ENCODE measurements around the gene DLGAP4. TPM values are rescaled to one million over a fixed set of nuclear protein-coding genes. Genes with fewer than 3 reads are reported as not detected.

Gene DLGAP4
- total RNA-seq, 1 donor: 26.1 TPM

DNA sequence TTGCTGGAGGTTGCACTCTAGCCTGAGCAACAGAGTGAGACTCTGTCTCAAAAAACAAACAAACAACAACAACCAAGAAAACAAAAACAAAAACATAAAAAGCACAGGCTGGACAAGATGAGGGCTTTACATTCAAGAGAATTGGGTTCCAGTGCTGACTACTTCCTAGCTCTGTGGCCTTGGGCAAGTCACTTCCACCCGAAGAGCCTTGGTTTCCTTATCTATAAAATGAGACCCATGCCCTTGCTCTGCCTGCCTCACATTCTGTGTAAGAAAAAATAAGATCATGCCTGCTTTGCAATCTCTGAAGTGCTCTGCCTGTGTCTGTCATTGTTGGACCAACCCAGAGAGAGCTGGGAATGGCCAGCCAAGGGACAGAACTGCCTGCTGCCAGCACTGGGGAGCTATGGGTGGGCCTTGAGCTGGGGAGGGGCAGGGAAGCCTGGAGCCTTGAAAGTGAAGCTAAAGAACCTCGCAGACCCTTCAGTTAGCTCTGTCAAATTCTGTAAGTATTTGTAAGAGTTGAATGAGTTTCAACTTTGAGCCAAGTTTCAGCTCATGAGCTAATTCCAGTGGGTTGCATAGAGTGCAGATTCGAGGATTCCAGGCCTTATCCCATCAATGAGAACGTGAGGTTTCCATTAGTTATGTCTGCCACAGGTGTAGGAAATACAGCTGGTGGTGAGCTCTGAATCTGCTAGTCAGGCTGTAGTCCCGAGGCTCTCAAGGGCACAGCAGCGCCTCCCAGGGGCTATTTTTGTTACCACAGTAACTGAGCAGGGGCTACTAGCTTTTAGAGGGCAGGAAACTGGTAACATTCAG is 93.2 kb downstream of the DLGAP4 start:
- DNase-seq (ENCODE audit: low read depth in 2 of 3, low spot score in 2 of 3): peak in 2 of 3 donors; percentile 40 to 64

DNA sequence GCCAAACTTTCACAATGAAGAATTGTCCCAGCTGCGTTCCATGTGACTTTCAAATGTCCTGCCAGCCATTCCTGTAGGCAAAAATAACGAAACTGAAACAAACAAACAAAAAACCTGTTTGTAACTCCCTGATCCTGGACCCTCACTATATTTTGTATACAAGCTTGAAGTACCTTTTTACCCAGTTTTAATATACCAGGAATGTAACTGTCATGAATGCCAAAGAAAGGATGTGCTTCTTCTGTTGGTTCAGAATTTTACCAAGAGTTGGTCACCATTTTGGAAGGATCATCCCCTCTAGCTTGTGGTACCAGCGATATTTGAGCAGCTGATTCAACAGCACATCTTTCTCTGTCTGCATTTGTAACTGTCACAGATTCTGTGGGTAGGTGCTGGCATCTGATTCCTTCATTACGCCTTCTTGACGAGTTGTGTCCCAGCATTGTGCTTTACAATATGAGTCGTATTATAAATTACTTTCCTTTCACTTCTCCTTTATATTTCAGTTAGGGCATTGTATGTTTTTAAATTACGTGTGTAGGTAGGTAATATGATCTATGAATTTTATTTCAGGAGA is 93.9 kb downstream of the DLGAP4 start:
- no peak for DNase-seq (ENCODE audit: low read depth in 2 of 3, low spot score in 2 of 3)

DNA sequence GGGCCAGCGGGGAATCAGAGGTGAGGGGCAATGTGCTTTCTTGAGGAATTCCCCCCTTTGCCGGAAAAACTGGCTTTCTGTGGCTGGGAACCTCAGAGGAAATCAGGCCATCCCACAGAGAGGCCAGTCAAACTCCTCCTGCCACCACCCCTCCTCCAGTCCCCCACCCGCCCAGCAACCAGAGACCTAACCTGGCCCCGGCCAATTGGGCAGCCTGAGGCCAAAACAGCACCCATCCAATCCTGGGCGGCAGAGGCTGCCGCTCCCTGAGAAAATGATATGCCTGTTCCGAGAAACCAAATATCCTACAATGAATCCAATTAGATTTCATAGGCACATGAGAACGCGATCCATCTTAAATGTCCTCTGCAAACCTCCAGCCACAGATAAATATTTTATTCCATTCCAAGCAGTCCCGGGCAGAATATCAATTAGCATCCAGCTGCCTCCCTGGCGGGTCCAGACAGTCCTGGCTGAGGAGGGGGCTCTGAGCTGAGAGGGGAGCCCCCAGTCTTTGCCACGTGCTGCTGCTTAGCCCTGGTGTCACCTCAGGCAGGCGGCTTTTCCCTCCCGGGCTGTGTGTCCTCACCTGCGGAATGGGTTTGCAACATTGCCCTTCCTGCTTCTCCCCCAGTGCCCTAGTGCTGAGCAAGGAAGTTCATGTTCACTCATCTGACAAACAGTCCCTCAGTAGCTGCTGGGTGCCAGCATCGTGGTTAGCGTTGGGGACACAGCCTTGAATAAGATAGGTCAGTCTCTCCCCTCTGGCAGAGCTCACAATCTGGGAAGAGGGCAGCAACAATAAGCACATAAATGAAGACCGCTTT is 95.0 kb downstream of the DLGAP4 start:
- no peak for DNase-seq (ENCODE audit: low read depth in 2 of 3, low spot score in 2 of 3)

DNA sequence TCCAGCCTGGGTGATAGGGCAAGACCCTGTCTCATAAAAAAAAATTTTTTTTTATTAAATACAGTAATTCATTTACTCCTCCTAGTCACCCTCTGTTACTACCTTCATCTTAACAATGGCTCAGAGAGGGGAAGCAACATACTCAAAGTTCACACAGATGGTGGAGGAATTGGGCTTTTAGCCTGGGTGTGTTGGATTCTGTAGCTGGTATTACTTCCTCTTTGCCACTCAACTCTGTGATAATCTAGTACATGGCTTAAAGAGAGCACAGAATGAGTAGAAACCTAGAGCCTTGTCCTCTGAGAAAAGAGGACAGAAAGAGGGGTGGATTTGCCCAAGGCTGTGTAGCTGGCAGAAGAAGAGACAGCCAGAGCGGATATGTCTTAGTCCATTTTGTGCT is 96.6 kb downstream of the DLGAP4 start:
- DNase-seq (ENCODE audit: low read depth in 2 of 3, low spot score in 2 of 3): peak in 1 of 3 donors; percentile 4

DNA sequence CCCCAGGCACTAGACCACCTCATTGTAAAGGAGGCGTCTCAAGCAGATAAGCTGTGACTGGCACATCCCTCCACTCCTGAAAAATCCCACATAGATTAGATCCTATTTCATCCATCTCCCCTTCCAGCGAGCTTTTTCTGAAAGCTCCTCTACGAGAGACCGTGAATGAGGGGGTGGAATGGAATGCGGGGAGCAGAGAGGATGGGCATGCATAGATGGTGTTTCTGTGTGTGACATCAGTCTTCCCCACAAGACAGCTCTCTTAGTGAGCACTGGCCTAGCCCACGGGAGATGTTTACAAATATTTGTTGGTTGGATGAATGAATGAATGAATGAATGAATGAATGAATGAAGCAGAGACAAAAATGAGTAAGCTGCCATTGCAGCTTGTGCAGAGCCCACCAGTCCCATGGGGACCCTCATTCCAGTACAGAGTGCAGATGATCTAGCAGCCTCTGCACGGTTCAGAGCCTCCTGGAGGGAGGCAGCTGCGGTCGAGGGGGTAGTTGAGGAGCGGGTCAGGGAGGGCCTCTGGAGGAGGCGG is 98.4 kb downstream of the DLGAP4 start:
- no peak for DNase-seq (ENCODE audit: low read depth in 2 of 3, low spot score in 2 of 3)

DNA sequence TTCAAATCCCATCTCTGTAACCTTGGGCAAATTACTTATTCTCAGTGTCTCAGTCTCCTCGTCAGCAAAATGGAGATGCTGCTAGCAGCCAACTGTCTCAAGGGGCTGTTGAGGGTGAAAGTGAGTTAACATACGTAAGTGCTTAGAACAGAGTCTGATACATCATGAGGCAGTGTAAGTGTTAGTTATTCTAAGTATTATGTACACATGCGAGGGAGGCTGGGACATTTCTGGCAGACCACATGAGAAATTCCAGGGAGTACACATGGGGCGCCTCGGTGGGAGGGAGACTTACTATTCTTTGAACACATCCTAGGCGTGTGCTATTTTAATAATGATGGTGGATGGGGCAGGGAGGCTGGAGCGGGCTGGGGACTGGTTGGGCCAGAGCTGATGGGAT is 99.1 kb downstream of the DLGAP4 start:
- no peak for DNase-seq (ENCODE audit: low read depth in 2 of 3, low spot score in 2 of 3)

DNA sequence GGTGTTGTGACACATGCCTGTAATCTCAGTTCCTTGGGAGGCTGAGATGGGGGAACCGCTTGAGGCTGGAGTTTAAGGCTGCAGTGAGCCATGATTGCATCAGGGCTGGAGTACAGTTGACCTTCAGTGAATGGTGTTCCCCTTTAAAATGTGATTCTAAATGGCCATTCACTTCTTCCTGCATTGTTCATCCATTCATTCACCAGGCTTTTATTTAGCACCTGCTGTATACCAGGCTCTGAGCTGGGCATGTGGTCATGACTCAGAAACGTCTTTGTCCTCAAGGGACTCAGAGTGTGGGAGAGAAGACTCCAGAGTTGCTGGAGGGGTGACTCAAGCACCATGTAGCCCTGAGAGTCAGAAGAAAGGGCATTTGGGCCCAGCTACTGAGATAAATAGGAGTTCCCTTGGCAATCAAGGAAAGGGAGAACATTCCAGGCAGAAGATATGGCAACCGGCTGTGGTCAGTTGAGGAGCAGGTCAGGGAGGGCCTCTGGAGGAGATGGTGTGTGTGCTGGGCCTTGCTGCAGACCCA is 101.1 kb downstream of the DLGAP4 start:
- DNase-seq (ENCODE audit: low read depth in 2 of 3, low spot score in 2 of 3): no peak

DNA sequence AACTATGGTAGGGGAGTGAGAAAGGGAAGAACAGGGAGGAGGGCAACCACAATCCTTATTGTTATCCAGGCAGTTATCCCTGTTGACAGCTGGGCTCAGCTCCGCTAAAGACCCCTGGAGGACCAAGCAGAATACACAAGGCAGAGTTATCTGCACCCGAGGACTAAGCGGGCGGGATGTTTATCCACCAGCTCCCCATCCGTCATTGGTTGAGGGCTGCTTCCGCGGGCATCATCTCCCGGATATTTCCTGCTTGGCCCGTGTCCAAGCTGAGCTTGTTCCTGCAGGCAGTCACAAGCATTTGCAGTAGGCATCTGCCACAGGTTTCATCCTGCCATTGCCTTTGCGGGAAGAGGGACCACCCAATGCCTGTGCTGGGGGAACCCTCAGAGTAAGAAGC is 102.1 kb downstream of the DLGAP4 start:
- no peak for DNase-seq (ENCODE audit: low read depth in 2 of 3, low spot score in 2 of 3)

DNA sequence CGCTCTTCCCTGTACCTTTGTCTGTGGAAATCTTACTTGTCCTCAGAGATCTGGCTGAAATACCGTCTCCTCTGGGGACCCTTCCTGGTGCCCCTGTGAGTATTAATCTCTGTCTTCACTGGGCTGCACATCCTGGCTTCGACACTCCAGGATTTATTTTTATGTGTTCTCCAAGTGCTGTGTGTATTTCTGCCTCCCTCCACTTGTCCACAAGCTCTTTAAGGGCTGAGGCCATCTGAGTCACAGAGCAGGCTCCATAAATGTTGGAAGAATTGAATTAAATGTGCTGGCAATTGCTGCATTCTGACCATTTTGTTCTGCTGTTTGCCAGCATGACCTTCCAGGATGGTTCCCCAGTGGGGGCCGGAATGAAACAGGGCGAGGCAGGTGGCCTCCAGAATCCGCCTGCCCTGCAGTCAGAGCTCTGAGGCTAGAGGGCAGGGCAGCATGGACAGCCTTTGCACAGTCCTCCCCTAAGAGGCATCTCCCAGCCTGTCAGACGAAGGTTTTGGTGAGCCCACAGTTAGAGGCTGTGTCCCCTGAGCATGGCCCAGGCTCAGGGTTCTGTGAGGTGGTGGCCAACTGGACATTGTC is 105.8 kb downstream of the DLGAP4 start:
- no peak for DNase-seq (ENCODE audit: low read depth in 2 of 3, low spot score in 2 of 3)

DNA sequence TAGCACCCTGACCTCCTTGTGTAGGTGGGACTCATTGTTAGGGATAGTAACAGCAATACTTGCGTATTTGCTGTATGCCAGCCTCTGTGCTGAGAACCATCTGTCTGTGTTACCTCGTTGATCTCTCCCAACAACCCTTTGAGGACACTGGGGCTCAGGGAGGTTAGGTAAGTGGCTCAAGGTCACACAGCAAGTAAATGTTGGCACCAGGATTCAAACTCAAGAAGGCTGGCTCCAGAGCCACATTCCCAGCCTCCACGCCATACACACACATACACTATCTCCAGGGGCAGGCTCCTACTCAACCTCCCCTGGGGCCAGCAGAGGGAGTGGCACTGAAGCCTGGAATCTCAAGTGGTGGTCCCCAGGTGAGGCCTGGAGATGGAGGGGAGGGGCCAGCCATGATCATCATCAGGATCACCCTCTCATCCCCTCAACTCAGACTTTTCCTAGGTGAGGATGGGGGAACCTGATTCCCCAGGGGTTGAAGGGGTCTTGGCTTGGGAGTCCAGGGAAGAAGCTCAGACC is 109.4 kb downstream of the DLGAP4 start:
- no peak for DNase-seq (ENCODE audit: low read depth in 2 of 3, low spot score in 2 of 3)

DNA sequence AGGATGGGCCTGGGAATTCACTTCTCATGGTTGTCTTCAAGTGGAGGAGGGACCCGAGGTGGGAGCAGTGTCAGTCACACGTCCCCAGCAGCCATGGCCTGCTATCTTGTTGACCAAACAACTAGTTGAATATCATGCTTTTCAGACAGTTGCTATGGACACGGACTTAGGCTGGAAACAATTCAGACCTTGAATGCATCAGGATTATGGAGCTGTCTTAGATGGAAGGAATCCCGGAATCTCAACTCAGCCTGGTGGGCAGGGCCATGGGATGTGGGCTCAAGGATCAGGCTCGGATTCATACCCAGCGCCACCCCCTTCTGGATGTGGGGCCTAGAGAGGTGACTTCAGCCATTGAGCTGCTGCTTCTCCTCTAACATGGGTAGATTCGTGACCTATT is 112.6 kb downstream of the DLGAP4 start:
- DNase-seq (ENCODE audit: low read depth in 2 of 3, low spot score in 2 of 3): no peak

DNA sequence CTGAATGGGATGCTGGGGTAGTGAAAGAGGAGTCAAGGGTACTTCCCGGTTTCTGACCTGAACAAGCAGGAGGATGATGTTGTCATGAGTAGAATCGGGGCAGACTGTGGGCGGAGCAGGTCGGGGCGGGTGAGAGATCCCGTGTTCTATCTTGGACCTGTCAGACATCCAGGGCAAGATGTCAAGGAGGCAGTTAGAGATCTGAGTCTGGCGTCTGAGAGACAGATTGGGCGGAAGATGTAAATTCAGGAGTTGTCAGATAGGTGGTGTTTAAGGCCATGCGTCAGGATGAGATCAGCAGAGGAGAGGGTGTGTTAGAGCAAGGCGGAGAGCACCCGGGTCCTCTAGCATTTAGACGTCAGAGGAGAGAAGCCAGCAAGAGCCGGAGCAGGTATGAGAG is 115.5 kb downstream of the DLGAP4 start:
- DNase-seq (ENCODE audit: low read depth in 2 of 3, low spot score in 2 of 3): no peak

DNA sequence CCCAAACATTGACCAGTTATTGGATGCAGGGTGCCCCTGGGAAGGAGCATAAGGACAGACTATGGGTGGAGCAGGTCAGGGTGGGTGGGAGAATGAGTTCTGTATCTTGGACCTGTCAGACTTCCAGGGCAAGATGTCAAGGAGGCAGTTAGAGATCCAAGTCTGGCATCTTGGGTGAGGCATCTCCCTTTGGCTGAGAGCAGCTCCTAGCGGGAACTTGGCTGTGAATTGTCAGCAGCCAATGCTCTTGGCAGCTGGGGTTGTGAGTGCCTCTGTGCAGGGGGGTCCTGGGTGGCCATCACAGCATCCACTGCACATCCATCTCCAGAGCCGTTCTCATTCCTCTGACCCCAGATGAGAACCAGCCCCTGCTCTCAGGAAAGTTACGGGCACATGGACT is 118.2 kb downstream of the DLGAP4 start:
- no peak for DNase-seq (ENCODE audit: low read depth in 2 of 3, low spot score in 2 of 3)

DNA sequence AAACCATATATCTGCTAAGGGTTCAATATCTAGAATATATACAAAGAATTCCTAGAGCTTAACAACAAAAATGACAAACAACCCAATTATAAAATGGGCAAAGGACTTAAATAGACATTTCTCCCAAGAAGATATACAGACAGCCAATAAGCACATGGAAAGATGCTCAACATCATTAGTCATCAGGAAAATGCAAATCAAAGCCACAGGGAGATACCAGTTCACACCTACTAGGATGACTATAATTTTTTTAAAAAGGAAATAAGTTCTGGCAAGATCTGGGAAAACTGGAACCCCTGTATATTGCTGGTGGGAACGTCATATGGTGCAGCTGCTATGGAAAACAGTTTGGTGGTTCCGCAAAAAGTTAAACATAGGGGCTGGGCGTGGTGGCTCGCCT is 119.0 kb downstream of the DLGAP4 start:
- DNase-seq (ENCODE audit: low read depth in 2 of 3, low spot score in 2 of 3): no peak

DNA sequence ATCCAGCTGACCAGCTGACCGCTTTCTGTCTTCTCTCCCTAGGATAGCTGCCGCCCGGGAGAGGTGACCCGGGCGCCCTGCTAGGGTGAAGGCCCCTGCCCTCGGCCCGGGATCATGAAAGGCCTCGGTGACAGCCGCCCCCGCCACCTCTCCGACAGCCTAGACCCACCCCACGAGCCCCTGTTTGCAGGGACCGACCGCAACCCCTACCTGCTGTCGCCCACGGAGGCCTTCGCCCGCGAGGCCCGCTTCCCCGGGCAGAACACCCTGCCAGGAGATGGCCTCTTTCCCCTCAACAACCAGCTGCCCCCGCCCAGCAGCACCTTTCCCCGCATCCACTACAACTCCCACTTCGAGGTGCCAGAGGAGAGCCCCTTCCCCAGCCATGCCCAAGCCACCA is 125.5 kb downstream of the DLGAP4 start:
- no peak for DNase-seq (ENCODE audit: low read depth in 2 of 3, low spot score in 2 of 3)

DNA sequence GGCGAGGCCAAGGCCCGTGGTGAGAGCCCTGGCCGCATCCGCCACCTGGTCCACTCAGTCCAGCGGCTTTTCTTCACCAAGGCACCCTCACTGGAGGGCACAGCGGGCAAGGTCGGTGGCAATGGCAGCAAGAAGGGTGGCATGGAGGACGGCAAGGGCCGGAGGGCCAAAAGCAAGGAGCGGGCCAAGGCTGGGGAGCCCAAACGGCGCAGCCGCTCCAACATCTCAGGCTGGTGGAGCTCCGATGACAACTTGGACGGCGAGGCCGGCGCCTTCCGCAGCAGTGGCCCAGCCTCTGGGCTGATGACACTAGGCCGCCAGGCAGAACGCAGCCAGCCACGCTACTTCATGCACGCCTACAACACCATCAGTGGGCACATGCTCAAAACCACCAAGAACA is 126.0 kb downstream of the DLGAP4 start:
- no peak for DNase-seq (ENCODE audit: low read depth in 2 of 3, low spot score in 2 of 3)

DNA sequence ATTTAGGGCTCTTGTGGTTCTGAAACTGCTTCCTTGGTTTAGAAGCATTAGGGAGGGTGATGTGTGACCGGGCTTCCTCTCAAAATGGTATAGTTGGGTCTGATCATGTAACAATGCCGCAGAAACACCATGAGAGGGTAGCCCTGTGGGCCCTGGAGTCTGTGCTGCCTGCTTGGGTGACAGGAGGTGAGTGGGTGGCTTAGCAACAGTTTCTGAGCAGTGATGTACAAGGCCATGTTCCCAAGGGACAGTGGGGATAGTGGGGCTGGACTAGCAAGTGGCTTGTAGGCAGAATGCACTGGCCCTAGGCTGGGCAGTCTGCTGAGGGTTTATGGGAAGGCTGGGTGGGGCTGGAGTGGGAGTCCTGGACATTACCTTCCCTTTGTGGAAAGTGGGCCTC is 128.2 kb downstream of the DLGAP4 start:
- DNase-seq (ENCODE audit: low read depth in 2 of 3, low spot score in 2 of 3): no peak

DNA sequence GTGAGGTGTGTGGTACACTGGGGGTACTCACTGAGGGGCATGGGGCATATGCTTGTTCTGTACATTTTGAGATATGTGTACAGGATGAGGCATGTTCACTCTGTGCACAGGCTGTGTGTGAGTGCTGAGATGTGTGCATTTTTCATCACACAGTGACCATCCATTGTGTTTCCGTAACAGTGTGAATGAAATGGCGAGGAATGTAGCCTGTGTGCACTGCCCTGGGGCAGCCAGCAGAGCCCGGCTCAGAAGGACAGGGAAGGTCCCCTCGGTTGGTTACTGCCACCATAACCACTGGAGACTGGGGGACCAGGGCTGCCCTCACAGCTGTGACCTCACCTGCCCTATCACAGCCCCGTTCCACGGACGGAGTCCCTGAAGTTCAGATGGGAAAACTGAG is 129.0 kb downstream of the DLGAP4 start:
- DNase-seq (ENCODE audit: low read depth in 2 of 3, low spot score in 2 of 3): no peak

DNA sequence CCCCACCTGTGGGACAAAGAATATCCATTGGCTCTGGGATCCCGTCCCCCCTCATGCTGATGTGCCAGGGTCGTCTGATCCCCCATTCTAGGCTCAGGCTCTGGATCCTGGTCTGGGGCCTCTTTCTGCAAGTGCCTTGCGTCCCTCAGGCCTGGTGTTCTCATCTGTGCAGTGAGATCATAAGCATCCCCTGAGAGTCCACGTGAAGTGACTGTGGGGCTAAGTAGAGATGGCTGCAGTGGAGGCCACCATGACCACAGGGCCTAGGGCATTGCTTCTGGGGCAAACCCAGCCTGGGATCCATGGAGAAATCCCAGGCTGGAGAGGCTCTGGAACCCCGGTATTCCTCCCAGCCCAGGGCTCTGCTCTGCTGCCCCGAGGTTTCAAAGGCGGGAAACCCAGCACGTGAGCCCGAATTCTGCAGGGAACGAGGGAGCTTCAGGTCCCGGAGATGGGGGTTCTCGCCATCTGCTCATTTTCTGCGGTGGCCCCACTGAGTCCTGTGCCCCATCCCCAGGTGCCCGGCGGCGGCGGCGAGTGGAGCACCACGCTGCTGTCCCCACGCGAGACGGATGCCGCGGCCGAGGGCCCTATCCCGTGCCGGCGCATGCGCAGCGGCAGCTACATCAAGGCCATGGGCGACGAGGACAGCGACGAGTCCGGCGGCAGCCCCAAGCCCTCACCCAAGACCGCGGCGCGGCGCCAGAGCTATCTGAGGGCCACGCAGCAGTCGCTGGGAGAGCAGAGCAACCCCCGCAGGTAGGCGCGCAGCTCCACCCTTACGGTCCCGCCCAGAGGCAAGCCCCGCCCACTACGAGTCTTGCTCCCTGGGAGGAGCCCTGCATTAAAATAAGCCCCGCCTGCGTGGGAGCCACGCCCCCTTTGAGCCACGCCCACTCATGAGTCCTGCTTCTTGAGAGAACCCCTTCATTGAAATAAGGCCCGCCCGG is 129.7 kb downstream of the DLGAP4 start:
- DNase-seq (ENCODE audit: low read depth in 2 of 3, low spot score in 2 of 3): peak; percentile 64 to 89 (median 89)
